Measurements from ENCODE around the gene ARHGEF7.

The ARHGEF7 gene, protein sequence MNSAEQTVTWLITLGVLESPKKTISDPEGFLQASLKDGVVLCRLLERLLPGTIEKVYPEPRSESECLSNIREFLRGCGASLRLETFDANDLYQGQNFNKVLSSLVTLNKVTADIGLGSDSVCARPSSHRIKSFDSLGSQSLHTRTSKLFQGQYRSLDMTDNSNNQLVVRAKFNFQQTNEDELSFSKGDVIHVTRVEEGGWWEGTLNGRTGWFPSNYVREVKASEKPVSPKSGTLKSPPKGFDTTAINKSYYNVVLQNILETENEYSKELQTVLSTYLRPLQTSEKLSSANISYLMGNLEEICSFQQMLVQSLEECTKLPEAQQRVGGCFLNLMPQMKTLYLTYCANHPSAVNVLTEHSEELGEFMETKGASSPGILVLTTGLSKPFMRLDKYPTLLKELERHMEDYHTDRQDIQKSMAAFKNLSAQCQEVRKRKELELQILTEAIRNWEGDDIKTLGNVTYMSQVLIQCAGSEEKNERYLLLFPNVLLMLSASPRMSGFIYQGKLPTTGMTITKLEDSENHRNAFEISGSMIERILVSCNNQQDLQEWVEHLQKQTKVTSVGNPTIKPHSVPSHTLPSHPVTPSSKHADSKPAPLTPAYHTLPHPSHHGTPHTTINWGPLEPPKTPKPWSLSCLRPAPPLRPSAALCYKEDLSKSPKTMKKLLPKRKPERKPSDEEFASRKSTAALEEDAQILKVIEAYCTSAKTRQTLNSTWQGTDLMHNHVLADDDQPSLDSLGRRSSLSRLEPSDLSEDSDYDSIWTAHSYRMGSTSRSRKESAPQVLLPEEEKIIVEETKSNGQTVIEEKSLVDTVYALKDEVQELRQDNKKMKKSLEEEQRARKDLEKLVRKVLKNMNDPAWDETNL

DNA sequence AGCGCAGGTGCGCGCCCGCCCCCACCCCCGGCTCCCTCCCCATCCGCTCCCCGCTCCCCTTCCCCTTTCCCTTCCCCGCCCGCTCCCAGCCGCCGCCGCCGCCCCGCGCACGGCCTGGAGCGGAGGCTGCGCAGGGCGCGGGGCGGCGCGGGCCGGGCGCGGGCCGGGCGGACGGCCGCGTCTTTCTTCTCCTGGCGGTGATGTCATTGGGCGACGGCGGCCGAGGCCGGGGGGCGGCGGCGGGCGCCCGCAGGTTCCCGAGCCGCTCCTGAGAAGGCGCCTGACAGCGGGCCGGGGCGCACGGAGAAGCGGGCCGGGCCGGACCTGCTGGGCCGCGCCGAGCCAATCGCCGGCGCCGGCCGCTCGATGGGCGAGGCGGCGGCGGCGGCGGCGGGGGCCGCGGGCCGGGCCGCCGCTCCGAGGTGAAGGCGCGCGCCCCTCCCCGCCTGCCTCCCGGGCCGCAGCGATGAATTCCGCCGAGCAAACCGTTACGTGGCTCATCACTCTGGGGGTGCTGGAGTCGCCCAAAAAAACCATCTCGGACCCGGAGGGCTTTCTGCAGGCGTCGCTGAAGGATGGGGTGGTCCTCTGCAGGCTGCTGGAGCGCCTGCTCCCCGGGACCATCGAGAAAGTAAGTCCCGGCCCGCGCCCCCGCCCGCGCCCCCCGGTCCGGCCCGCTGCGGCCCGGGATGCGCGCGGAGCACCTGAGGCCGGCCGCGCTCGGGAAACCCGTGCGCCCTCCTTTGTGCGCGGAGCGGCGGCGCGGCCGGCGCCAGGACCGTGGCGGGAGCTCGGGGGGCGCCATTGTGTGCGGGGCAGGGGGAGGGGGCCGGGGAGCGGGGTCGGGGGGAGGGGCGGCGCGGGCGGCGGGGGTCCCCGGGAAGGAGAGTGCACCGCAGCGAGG lies at the start of gene ARHGEF7:
Gene ARHGEF7, plus strand, starts transcription at position 250 of the 904 bp plus-strand sequence. Its CDS starts 217 bp downstream, at position 467.
- Histone ChIP-seq H4K20me1 (ENCODE audit: insufficient read depth, low read length, poor library complexity, severe bottlenecking) (no peaks in the 10 kb centered on the region), H3K36me3 (ENCODE audit: insufficient read depth, low read length) (no peaks in the 10 kb centered on the region), H3K4me3 (ENCODE audit: low read length, poor library complexity, severe bottlenecking) (no peak within 1 kb of the TSS), H3K9me3 (ENCODE audit: insufficient read depth, low read depth, low read length) (no peaks in the 10 kb centered on the region), H3K9me2 (replicated peaks; ENCODE audit: low read depth, low read length) (no peaks in the 10 kb centered on the region), H3F3A (ENCODE audit: low read depth) (no peaks in the 10 kb centered on the region), H3K4me1 (ENCODE audit: insufficient read depth, low read length, poor library complexity, severe bottlenecking) (no peaks in the 10 kb centered on the region), H2AFZ (ENCODE audit: low read length) (no peak within 1 kb of the TSS), H3K9ac (ENCODE audit: low read depth, low read length, poor library complexity, severe bottlenecking) (no peak within 1 kb of the TSS), H3K27me3 (ENCODE audit: insufficient read depth, low read length, poor library complexity, severe bottlenecking) (no peaks in the 10 kb centered on the region), H3K79me2 (ENCODE audit: insufficient read depth, low read length) (no peaks in the 10 kb centered on the region), H3K4me2 (ENCODE audit: low read depth, low read length, poor library complexity, severe bottlenecking) (no peak within 1 kb of the TSS)
- TF ChIP-seq, protein P1, sequence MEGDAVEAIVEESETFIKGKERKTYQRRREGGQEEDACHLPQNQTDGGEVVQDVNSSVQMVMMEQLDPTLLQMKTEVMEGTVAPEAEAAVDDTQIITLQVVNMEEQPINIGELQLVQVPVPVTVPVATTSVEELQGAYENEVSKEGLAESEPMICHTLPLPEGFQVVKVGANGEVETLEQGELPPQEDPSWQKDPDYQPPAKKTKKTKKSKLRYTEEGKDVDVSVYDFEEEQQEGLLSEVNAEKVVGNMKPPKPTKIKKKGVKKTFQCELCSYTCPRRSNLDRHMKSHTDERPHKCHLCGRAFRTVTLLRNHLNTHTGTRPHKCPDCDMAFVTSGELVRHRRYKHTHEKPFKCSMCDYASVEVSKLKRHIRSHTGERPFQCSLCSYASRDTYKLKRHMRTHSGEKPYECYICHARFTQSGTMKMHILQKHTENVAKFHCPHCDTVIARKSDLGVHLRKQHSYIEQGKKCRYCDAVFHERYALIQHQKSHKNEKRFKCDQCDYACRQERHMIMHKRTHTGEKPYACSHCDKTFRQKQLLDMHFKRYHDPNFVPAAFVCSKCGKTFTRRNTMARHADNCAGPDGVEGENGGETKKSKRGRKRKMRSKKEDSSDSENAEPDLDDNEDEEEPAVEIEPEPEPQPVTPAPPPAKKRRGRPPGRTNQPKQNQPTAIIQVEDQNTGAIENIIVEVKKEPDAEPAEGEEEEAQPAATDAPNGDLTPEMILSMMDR (conservative IDR thresholded peaks at IDR 0.05; ENCODE audit: low read length) = no peak
- TF ChIP-seq EZH2phosphoT487 (IDR thresholded peaks at IDR 0.05; ENCODE audit: borderline replicate concordance) = no peak

- no peaks in the 10 kb centered on the region for H3K4me1 ChIP-seq (ENCODE audit: insufficient read depth, low read length, poor library complexity, severe bottlenecking)
- TF ChIP-seq, protein P1 (conservative IDR thresholded peaks at IDR 0.05; ENCODE audit: low read length) = no peak
- no peak for TF ChIP-seq EZH2phosphoT487 (IDR thresholded peaks at IDR 0.05; ENCODE audit: borderline replicate concordance)
- H3K79me2 ChIP-seq (ENCODE audit: insufficient read depth, low read length) = no peaks in the 10 kb centered on the region
- no peaks in the 10 kb centered on the region for H3K9me2 ChIP-seq (replicated peaks; ENCODE audit: low read depth, low read length)
- no peak overlapping the region for H3K4me2 ChIP-seq (ENCODE audit: low read depth, low read length, poor library complexity, severe bottlenecking)
- H4K20me1 ChIP-seq (ENCODE audit: insufficient read depth, low read length, poor library complexity, severe bottlenecking) = no peaks in the 10 kb centered on the region
- no peaks in the 10 kb centered on the region for H3K9me3 ChIP-seq (ENCODE audit: insufficient read depth, low read depth, low read length)
- no peak overlapping the region for H3K9ac ChIP-seq (ENCODE audit: low read depth, low read length, poor library complexity, severe bottlenecking)
- H2AFZ ChIP-seq (ENCODE audit: low read length) = no peak overlapping the region
- H3K4me3 ChIP-seq (ENCODE audit: low read length, poor library complexity, severe bottlenecking) = no peak overlapping the region
- H3K36me3 ChIP-seq (ENCODE audit: insufficient read depth, low read length) = no peaks in the 10 kb centered on the region
- H3F3A ChIP-seq (ENCODE audit: low read depth) = no peaks in the 10 kb centered on the region
- H3K27me3 ChIP-seq (ENCODE audit: insufficient read depth, low read length, poor library complexity, severe bottlenecking) = no peaks in the 10 kb centered on the region
Measured at GRCh38 chr13:111065698-111066097, 49.4 kb upstream of the ARHGEF7 start.

DNA sequence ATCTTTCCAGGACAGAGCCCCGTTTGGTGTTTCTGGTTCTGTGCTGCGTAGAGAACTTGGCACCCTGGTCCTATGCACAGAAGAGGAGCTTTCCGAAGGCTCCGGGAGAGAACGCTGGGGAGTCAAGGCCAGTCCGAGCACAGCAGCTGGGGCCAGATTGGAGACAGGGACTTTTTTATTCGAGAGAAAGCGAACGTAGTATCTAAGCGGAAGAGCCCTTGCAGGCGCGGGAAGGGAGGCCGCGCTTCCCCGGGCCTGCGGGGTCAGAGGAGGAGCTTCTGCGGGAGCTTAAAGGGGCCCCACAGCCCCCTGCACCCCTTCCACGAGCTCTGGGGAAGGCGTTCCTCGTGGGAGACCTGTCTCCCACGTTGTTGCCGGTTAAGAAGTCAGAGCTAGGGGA lies 48.6 kb upstream of the ARHGEF7 start:
- no peaks in the 10 kb centered on the region for H3K4me1 ChIP-seq (ENCODE audit: insufficient read depth, low read length, poor library complexity, severe bottlenecking)
- no peaks in the 10 kb centered on the region for H3F3A ChIP-seq (ENCODE audit: low read depth)
- no peak overlapping the region for H3K4me3 ChIP-seq (ENCODE audit: low read length, poor library complexity, severe bottlenecking)
- H3K79me2 ChIP-seq (ENCODE audit: insufficient read depth, low read length) = no peaks in the 10 kb centered on the region
- no peaks in the 10 kb centered on the region for H3K9me2 ChIP-seq (replicated peaks; ENCODE audit: low read depth, low read length)
- H3K36me3 ChIP-seq (ENCODE audit: insufficient read depth, low read length) = no peaks in the 10 kb centered on the region
- H3K4me2 ChIP-seq (ENCODE audit: low read depth, low read length, poor library complexity, severe bottlenecking) = no peak overlapping the region
- H3K27me3 ChIP-seq (ENCODE audit: insufficient read depth, low read length, poor library complexity, severe bottlenecking) = no peaks in the 10 kb centered on the region
- TF ChIP-seq EZH2phosphoT487 (IDR thresholded peaks at IDR 0.05; ENCODE audit: borderline replicate concordance) = no peak
- TF ChIP-seq, protein P1 (conservative IDR thresholded peaks at IDR 0.05; ENCODE audit: low read length) = no peak
- no peak overlapping the region for H2AFZ ChIP-seq (ENCODE audit: low read length)
- no peak overlapping the region for H3K9ac ChIP-seq (ENCODE audit: low read depth, low read length, poor library complexity, severe bottlenecking)
- H4K20me1 ChIP-seq (ENCODE audit: insufficient read depth, low read length, poor library complexity, severe bottlenecking) = no peaks in the 10 kb centered on the region
- no peaks in the 10 kb centered on the region for H3K9me3 ChIP-seq (ENCODE audit: insufficient read depth, low read depth, low read length)
